Osteoblast (primary cell): Measurements from ENCODE around the gene THBS1. TPM values are rescaled to one million over a fixed set of nuclear protein-coding genes. Genes with fewer than 3 reads are reported as not detected.

Source experiments
- DNase-seq: peaks from one replicate; pipeline ENCODE4 v3.0.0; 2011; ENCODE audit warnings: low spot score, mixed read lengths; ENCODE audit not compliant: insufficient read length; ENCODE audit errors: missing footprints
- H2AFZ ChIP-seq: 2 replicates; pipeline ENCODE4 v1.6.0; 2011; ENCODE audit warnings: mild to moderate bottlenecking, low read length
- H3K27ac ChIP-seq: 2 replicates; pipeline ENCODE4 v1.5.1; 2011; ENCODE audit warnings: mild to moderate bottlenecking, low read depth, low read length, moderate library complexity
- H3K27me3 ChIP-seq: 2 replicates; pipeline ENCODE4 v1.6.0; 2012; ENCODE audit warnings: mild to moderate bottlenecking, control low read depth, inconsistent platforms, low read length, moderate library complexity; ENCODE audit not compliant: insufficient read depth
- H3K36me3 ChIP-seq: 2 replicates; pipeline ENCODE4 v1.5.1; 2011; ENCODE audit warnings: mild to moderate bottlenecking, low read length, control low read depth, moderate library complexity; ENCODE audit not compliant: insufficient read depth
- H3K4me1 ChIP-seq: 2 replicates; pipeline ENCODE4 v1.5.1; 2011; ENCODE audit warnings: mild to moderate bottlenecking, low read length, control low read depth, moderate library complexity; ENCODE audit not compliant: insufficient read depth
- H3K4me2 ChIP-seq: 2 replicates; pipeline ENCODE4 v1.6.0; 2011; ENCODE audit warnings: mild to moderate bottlenecking, low read length; ENCODE audit not compliant: insufficient read depth
- H3K4me3 ChIP-seq: fragments of 200-600 bp; sonication (generic); 3 replicates; pipeline ENCODE4 v1.5.1; 2012; ENCODE audit warnings: mild to moderate bottlenecking, low read length, inconsistent platforms; ENCODE audit not compliant: insufficient read depth
- H3K79me2 ChIP-seq: 2 replicates; pipeline ENCODE4 v1.6.0; 2012; ENCODE audit warnings: mild to moderate bottlenecking, low read length, control low read depth, inconsistent platforms; ENCODE audit not compliant: insufficient read depth
- H3K9me3 ChIP-seq: 2 replicates; pipeline ENCODE4 v1.5.1; 2011; ENCODE audit warnings: low read depth, low read length, control low read depth
- H4K20me1 ChIP-seq: 2 replicates; pipeline ENCODE4 v1.6.0; 2012; ENCODE audit warnings: mild to moderate bottlenecking, low read length, control low read depth; ENCODE audit not compliant: insufficient read depth
- CTCF ChIP-seq: IDR thresholded peaks from 2 replicates; pipeline ENCODE4 v1.5.1; 2011; ENCODE audit warnings: mild to moderate bottlenecking, low read depth, low read length, moderate library complexity; ENCODE audit errors: extremely low read depth
- total RNA-seq: library from RNA; depleted of rRNA; stranded (reverse); fragments of >200 nt; gene quantifications from 2 replicates; pipeline ENCODE4 v1.2.3, GENCODE V29; 2012

THBS1 gene
- total RNA-seq, 1 donor, result 8,941 TPM

- H3K27me3 ChIP-seq, result no peaks in the 10 kb centered on the region
- no peaks in the 10 kb centered on the region for H3K9me3 ChIP-seq
- H4K20me1 ChIP-seq, result no peaks in the 10 kb centered on the region
- H3K27ac ChIP-seq, result no peak overlapping the region
- H3K4me3 ChIP-seq, result no peak overlapping the region
- H3K4me2 ChIP-seq, result no peak overlapping the region
- DNase-seq, result no peak
- TF ChIP-seq CTCF, result no peak
- no peaks in the 10 kb centered on the region for H3K79me2 ChIP-seq
- no peak overlapping the region for H2AFZ ChIP-seq
- no peaks in the 10 kb centered on the region for H3K36me3 ChIP-seq
- no peaks in the 10 kb centered on the region for H3K4me1 ChIP-seq
Observed at GRCh38 chr15:39605146-39605545, 24.3 kb downstream of the THBS1 start.

DNA sequence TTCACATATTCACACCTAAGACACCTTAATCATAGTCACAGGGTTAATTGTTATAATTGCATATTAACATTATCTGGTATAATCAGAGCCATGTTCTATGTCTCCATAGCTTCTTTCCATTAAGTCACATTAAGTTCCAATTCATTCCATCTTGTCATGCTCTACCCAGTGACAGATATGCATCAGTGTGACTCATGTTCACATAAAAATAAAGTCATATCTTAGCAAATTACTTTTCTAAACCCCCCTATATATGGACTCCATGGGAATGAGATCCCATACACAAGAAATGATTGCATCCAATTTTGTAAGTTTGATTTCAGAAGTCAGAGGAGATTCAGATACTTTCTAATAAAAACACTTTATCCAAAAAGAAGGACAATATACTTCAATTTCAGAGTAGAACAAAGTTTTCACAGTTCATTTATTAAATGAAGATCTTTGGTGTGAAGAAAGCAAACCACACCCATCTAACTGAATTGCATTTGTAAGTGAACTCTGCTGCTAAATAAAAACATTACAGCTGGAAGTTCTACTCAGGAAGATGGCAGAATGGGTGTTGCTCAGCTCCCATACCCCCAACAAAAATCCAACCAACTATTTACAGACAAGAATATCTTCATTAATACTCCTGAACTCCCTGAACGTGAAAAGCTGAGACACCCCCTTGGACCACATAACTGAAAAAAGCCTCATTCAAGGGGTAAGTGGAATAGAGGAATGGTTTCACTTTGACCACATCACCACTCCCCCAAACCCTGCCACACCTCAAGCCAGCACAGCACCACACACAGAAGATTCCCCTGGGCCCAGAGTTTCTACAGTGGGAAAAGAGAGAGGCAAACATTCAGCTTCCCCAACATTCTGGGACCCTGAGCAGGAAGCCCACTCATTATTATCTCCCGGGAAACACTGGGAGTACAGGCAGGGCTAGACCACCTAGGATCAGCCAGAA is 27.6 kb downstream of the THBS1 start:
- Histone ChIP-seq H3K27ac (no peak overlapping the region), H3K36me3 (no peaks in the 10 kb centered on the region), H3K4me1 (no peaks in the 10 kb centered on the region), H2AFZ (no peak overlapping the region), H4K20me1 (no peaks in the 10 kb centered on the region), H3K4me2 (no peak overlapping the region), H3K27me3 (no peaks in the 10 kb centered on the region), H3K79me2 (no peaks in the 10 kb centered on the region), H3K9me3 (no peaks in the 10 kb centered on the region), H3K4me3 (no peak overlapping the region)
- TF ChIP-seq CTCF, result no peak
- DNase-seq, result no peak

- H3K4me1 ChIP-seq, result no peaks in the 10 kb centered on the region
- no peak overlapping the region for H3K4me2 ChIP-seq
- no peak for DNase-seq
- H3K79me2 ChIP-seq, result no peaks in the 10 kb centered on the region
- H3K27ac ChIP-seq, result no peak overlapping the region
- TF ChIP-seq CTCF, result no peak
- H3K27me3 ChIP-seq, result no peaks in the 10 kb centered on the region
- no peak overlapping the region for H2AFZ ChIP-seq
- no peaks in the 10 kb centered on the region for H4K20me1 ChIP-seq
- no peak overlapping the region for H3K4me3 ChIP-seq
- no peaks in the 10 kb centered on the region for H3K36me3 ChIP-seq
- no peaks in the 10 kb centered on the region for H3K9me3 ChIP-seq
Observed at GRCh38 chr15:39609166-39609916, 28.5 kb downstream of the THBS1 start.

- Histone ChIP-seq H3K9me3 (no peaks in the 10 kb centered on the region), H2AFZ (no peak overlapping the region), H3K4me1 (no peaks in the 10 kb centered on the region), H3K4me2 (no peak overlapping the region), H3K79me2 (no peaks in the 10 kb centered on the region), H3K27ac (no peak overlapping the region), H4K20me1 (no peaks in the 10 kb centered on the region), H3K27me3 (no peaks in the 10 kb centered on the region), H3K4me3 (no peak overlapping the region), H3K36me3 (no peaks in the 10 kb centered on the region)
- no peak for TF ChIP-seq CTCF
- no peak for DNase-seq
Observed at GRCh38 chr15:39610665-39611064, 29.8 kb downstream of the THBS1 start.
